Measurements from ENCODE around the gene ABCC2.

DNA sequence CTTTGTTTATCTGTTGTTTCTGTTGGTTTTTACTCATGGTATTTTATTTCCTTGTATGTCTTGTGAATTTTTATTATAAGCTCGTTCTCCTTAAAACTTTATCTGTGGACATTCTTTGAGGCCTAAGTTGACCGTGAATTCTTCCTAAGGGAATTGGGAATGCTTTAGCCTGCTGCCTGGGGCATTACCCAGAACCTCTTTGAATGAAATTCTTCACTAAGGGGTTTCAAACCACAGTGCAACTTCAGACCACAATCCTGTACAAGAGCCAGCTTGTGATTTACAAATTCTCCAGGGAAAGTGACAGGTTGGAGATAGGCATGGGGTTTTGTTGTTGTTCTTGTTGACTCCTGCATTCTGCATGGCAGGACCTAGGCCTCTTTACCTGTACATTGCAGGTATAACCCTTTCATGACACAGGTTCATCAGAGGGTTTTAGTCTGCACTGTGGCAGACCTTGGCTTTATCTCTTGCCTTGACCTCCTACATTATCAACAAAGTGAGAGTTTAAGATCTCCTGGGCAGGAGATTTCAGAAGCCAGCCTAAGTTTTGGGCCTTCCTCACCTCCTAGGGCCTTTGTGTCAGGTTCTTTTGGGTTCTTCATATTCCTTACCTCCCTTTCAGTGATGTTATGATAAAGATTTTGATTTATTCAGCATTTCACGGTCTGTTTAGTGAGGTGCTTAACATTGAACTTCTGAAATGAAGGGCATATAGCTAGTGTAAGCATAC lies 70.2 kb downstream of the ABCC2 start:
- TF ChIP-seq, protein P1, sequence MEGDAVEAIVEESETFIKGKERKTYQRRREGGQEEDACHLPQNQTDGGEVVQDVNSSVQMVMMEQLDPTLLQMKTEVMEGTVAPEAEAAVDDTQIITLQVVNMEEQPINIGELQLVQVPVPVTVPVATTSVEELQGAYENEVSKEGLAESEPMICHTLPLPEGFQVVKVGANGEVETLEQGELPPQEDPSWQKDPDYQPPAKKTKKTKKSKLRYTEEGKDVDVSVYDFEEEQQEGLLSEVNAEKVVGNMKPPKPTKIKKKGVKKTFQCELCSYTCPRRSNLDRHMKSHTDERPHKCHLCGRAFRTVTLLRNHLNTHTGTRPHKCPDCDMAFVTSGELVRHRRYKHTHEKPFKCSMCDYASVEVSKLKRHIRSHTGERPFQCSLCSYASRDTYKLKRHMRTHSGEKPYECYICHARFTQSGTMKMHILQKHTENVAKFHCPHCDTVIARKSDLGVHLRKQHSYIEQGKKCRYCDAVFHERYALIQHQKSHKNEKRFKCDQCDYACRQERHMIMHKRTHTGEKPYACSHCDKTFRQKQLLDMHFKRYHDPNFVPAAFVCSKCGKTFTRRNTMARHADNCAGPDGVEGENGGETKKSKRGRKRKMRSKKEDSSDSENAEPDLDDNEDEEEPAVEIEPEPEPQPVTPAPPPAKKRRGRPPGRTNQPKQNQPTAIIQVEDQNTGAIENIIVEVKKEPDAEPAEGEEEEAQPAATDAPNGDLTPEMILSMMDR (IDR thresholded peaks at IDR 0.05): no peak
- no peak for TF ChIP-seq ZFX (IDR thresholded peaks at IDR 0.05; ENCODE audit: borderline replicate concordance)

All from 22Rv1 (cell line).